SKM-1 treated with dmso at 0.1 percent for 144 hours (cell line): Measurements from ENCODE around the gene RBM24.
"Not testable (repeated sequence)": the region's sequence is repeated elsewhere in the genome, so short reads cannot be mapped to it uniquely, and the experiment has no call there.

Source experiments
- DNase-seq: peaks from one replicate; lab custom pipeline; 2025; ENCODE audit not compliant: unreplicated experiment; lab: John Stamatoyannopoulos, UW

Gene RBM24

DNA sequence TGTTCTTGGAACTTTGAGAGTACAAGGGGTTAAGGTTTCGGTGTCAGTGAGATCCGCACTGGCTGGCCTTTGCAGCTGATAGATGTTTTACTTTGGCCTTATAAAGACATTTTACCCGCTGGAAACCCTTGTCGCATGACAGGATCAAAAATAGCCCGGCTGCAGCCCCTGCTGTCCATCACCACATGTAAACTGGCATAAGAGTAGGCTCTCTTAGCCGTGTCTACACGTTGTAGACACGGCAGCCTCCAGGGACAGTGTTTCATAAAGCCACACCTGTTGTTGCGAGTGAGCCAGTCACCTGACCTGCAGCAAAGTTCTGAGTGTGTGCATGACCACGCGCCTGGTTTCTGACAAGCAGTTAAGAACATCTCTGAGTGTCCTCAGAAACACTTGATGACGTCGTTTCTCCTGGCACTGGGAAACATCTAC, 8.5 kb downstream of the RBM24 start:
- no peak for DNase-seq

DNA sequence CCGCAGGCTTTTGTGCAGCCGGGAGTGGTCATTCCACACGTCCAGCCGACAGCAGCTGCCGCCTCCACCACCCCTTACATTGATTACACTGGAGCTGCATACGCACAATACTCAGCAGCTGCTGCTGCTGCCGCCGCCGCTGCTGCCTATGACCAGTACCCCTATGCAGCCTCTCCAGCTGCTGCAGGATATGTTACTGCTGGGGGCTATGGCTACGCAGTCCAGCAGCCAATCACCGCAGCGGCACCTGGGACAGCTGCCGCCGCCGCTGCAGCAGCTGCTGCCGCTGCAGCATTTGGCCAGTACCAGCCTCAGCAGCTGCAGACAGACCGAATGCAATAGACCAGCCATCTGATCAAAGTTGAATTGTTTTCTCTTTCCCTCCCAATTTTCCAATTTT, 10.6 kb downstream of the RBM24 start:
- DNase-seq = no peak

DNA sequence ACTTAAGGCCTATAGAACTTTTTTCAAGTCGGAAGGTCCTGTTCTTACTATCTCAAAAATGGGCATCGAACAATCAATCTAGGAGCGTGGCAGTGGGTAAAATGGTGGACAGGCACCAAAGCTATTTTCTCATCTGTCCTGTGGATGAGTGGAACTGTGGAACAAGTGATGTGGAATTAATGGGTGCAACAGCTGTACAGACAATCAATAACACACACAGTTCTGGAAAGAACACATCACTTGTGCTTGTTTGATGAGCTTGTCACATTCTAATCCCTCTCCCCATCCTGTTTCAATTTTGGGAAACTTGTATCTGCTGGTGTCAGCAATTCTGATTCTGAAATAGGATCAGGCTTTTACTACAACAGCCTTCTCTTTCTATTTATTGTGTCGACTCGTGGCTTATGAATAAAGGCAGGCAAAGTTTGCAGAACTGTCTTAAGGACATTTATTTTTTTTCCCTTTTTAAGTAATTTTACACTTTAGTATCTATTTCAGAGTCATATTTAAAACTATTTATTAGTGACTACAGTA, 11.5 kb downstream of the RBM24 start:
- no peak for DNase-seq

DNA sequence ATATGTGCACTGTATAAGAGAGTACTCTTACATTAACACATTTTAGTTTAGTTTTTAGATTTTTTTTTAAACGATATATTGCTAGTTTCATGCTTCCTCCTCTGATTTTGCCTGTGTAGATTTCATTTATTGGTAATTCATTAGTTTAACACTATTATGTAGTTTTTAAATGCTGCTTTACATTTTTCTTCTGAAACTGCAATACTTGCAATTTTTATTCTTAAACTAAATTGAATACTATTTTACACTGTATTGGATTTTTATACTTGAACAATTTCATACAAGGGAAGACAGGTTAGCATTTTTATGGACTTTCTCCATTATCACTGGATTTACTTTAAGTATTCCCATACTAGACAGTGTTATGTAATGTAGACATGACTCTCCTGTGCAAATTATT, 12.2 kb downstream of the RBM24 start:
- DNase-seq = no peak

DNA sequence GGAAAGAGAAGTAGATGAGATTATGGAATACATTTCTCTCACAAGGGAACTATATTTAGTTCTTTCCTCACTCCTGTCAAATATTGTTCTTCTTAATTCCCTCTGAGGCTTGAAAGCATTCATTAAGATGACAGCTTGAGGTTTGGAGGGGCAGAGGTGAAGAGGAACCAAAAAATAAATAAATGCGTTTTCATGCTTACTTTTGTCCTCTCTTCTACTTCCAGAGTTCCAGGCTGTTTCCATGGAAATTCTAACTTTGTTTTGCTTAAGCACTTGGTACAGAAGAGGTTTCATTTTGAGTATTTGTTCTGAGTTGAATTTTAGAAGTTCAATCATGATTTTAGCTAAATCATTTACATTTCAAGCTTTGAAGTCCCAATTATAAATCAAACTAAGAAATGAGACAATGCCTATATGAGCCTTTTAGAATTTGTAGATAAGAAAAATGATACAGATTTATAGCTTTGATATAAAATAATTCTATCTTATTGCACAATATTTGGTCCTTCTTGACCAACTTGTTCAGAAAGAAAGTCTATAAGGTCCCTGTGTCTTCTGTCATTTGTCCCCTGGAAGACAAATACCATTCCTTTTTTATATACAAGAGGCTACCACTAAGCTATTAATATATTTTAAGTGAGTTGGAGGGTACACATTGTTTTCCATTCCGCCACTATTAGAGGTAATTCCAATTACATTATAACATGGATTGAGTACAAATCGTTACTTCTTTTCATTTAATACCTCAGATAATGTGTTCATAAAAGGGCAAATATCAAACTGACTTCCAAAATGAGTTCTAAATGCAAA, 16.3 kb downstream of the RBM24 start:
- no peak for DNase-seq

DNA sequence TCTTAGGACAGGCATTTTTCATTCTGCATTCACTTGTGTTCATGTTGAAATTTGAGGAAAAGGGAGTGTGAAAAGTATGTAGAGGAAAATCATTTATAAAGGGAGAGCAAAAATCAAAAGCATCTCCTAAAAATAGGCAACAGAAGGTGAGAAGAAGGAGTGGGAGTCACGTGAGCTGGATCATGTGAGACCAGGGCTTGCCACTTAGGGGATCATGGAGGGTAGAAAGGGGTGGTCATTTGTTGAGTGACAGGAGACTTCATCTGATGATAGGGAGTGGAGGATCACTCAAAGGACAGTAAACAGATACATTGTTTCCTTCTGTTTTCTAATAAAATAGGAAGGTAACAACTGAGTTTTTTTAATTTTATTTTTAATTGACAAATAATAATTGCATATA, 17.1 kb downstream of the RBM24 start:
- no peak for DNase-seq

DNA sequence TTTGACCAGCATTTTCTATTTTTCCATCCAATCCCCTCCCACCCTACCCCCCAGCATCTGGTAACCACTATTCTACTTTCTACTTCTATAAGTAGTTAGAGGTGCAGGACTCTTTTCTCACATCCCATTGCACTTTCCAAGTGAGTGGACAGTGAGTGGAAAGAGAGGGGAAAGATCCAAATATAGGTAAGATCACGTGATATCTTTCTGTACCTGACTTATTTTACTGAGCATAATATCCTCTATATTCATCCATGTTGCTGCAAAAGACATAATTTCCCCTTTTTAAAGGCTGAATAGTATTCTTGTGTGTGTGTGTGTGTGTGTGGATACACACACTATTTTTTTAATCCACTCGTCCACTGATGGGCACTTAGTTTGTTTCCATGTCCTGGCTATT, 18.1 kb downstream of the RBM24 start:
- no peak for DNase-seq

DNA sequence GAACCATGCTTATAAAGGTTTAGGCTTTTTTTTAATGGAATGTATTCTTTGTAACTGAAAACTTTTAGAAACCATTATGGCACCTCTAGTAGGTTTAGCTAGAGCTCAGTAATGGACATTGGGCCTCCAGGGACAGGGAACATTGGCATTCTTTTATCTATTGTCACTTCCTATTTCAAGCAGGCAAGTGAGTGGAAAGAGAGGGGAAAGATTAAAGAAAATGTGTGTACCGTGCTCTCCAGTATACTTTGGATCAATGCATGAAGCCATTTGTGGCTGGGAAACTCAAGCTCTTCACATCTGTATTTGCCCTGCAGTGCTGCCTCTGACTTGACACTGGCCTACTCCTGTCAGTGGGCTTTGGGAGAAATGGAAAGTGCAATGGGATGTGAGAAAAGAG, 18.6 kb downstream of the RBM24 start:
- DNase-seq = no peak

DNA sequence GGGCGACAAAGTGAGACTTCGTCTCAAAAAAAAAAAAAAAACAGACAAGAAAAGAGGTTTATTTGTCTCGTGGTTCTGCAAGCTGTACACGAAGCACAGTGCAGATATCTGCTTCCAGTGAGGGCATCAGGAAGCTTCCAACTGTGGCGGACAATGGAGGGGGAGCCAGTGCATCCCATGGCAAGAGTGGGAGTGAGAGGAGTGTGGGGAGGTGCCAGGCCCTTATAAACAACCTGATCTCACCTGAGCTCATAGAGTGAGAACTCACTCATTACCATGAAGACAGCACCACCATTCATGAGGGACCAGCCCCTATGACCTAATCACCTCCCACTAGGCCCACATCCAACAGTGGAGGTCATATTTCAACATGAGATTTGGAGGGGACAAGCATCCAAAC, 19.5 kb downstream of the RBM24 start:
- no peak for DNase-seq

DNA sequence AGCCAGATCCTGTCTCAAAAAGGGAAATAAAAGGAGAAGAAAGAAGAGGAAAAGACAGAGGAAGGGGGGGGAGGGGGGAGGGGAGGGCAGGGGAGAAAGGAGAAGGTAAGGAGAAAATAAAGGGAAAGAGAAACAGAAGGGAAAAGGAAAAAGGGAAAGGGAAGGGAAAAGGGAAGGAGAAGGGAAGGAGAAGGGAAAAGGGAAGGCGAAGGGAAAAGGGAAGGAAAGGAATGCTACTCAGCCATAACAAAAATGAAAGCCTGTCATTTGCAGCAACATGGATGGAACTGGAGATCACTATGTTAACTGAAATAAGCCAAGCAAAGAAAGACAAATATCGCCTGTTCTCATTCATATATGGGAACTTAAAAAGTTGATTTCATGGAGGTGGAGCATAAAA, 22.3 kb downstream of the RBM24 start:
- DNase-seq = no peak

DNA sequence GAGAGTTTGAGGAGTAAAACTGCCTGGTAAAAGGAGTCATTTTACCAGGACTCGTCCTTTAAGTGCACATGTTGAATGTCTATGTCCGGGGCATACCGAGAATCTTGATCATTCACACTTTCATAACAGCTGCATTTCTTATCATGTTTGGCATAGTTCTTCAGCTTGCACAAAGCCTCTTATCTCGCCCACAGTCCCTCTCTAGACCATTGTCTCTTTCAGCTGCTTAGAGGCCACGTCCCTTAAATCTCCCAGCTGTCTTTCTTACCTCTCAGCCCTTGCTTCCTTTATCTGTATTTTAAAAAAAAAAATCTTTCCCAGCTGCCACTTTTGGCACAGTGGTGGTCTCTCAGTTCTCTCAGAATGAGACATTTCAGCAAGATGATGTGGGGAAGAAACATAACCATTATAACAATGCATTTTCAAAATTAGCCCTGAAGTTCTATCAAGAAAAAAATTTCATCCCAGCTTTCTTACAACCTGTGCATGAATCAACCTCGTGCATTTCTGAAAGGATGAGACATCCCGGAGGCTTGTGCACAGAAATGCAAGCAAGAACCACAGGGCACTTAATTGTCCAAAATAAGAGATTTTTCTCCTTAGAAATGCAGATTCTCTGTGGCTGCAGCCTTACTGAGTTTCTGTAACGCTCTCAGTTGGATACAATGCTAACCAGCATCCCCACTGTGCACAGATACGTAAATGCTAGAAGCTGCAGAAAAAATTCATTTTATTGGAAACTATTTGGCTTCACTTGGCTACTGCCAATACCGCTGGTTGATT, 24.2 kb downstream of the RBM24 start:
- no peak for DNase-seq

DNA sequence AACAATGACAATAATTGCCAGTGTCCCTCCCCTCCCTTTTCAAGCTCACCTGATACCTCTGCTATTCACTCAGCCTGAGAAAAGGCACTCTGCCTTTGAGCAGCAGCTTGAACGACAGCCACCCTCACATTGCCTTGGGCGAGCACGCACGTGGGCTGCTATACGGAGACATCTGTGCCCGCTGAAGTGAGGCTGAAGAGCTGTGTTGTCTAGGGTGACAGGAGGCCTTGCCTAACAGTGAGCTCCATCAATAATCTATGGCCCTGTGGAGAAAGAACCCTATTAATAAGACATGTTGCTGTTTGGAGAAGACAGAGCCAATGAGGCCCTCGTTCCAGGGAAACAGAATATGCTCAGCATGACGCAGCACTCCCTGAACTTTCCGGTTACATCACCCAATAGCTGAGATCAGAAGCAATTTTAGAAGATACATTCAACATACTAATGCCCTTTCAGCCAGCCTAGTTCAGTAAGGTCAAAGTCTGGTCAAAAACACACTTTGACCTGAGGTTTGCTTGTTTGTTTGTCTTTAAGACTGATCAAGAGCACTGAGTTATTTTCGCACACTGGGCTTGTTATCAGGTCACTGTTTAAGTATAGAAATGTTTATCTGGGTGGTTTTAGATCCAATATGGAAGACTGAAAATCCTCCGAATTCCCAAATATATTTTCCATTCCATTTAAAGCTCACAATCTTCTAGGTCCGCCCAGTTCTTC, 30.6 kb downstream of the RBM24 start:
- DNase-seq = no peak

DNA sequence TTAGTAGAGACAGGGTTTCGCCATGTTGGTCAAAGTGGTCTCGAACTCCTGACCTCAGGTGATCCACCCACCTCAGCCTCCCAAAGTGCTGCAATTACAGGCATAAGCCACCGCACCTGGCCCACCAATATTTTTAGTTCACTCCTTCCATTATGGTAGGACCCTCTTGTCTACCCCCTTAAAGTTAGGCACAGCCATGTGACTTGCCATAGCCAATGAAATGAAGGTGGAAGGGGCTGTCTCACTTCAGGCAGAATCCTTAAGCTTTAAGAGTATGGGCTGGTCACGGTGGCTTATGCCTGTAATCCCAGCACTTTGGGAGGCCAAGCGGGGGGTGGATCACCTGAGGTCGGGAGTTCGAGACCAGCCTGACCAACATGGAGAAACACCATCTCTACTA, 32.1 kb downstream of the RBM24 start:
- DNase-seq = not testable (repeated sequence)

DNA sequence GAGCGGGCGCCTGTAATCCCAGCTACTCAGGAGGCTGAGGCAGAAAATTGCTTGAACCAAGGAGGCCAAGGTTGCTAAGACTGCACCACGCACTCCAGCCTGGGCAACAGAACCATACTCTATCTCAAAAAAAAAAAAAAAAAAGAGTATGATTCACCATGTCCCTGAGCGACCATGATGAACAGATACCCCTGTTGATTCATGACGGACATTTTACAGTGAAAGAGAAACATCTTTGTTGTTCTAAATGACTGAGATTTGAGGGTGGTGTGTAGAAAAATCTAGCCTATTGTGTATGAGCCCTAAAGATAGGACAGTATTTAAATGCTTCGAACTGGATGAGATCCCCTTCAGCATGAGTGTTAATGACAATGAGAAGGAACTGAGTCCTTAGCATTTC, 32.8 kb downstream of the RBM24 start:
- no peak for DNase-seq

DNA sequence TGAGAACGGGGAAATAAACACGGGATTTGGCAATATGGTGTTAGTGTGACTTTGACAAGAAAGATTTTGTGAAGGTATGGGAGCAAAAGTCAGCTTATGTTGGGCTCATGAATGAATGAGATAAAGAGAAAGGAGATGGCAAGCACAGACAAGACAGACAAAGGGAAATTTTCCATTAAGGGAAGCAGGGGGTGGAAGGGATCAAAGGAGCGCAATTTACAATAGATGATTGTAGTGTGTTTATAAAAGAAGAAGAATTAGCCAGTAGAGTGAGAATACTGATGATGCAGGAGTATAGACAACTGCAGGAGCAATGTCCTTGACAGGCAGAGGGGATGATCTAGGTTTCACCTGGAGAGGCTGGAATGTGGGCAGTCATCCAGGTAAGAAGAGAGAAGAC, 34.1 kb downstream of the RBM24 start:
- DNase-seq = no peak

DNA sequence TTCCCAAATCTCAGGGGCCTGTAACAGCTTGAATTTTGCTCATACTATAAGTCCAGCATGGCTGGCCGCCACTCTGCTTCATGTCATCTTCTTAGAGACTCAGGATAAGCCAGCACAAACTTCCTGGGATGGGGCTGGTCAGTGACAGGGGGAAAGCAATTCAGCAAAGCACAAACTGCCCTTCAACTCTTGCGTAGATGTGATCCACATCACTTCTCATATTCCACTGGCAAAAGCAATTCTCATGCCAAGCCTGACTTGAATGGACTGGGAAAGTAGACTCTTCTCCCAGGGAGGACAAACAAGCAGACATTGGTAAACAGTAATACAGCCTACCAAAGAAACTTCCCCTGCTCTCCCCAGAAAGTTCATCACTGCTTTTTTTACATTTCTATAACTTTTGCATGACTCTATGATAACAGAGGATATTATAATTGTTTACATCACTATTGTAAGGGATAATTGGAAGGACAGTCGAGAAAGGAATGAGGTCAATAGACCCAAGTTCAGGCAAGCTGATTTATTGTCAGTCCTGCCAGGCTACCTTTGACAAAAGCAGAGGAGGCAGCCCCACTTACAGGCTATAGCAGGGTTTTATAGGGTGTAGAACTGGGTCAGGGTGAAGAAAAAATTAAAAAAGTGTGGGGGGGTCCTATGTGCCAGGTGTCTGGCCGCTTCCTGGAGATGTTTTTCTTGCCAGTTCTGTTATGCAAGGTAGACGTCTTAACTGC, 37.4 kb downstream of the RBM24 start:
- no peak for DNase-seq

DNA sequence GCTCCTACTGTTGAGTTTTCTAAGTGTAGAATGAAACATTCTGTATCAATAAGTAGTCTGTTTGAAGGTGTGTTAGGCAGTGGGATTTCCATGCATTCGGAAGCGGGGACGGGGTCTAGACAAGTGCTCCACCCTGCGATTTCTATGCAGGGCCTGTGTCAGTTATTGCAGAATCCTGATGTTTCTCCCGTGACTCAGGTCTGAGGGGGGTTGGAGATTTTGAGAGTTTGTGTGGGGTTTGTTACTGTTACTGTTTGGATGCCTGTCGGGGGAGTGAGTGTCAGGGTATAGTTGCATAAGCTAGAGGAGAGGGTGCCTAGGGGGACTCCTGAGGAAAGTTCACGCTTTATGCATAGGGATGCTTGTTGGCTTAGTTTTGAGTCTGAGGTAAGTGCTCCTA, 39.1 kb downstream of the RBM24 start:
- DNase-seq = not testable (repeated sequence)

DNA sequence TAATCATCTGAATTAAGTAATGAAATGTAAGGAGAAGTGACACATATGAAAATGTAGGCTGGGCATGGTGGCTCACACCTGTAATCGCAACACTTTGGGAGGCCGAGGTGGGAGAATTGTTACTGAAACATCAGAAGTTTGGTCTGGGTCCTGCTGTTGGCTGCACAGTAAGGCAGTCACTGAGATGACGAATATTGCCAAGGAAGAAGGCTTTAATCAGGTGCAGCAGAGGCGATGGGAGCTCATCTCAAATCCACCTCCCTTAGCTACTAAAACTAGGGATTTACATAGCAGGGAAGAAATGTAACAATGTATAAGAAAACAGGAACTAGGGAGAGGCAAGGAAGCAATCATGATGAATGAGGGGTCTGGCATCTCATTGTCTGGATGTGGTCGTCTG, 50.1 kb downstream of the RBM24 start:
- DNase-seq = no peak

DNA sequence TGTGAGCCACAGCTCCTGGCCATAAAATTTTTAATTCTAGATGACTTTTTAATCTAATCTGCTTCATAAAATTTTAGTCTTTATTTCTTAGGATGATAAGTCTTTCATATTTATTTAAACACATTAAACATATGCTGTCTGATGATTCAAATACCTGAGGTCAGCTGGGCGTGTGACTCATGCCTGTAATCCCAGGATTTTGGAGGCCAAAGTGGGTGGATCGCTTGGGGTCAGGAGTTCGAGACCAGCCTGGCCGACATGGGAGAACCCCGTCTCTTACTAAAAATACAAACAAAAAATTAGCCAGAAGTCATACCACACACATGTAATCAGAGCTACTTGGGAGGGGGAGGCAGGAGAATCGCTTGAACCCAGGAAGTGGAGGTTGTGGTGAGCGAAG, 53.1 kb downstream of the RBM24 start:
- no peak for DNase-seq

DNA sequence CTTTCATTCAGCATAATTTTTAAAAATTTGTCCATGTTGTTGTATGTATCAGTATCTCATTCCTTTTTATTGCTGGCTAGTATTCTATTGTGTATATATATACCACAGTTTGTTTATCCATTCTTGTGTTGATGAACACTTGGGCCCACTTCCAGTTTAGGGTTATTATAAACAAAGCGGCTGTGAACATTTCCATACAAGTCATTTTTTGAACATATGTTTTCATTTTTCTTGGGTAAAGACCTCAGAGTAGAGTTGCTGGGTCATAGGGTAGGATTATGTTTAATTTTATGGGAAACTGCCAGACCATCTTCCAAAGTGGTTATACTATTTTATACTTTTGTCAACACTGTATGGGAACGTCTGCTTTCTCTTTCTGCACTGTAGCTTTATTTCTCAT, 55.3 kb downstream of the RBM24 start:
- DNase-seq = no peak

DNA sequence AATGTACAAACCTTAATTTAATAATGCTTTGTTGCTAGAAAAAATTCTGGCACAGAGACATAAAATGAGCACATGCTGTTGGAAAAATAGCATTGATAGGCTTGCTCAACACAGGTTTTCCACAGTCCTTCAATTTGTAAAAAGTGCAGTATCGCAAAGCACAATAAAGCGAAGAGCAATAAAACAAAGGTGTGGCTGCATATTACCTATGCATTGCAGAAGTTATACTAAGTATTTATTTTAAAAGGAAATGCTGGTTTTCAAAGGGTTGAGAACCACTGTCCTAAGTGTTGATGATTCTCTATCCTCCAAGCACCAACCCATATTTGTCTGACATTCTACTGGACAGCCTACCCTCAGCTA, 58.1 kb downstream of the RBM24 start:
- no peak for DNase-seq
